Fibroblast of gingiva (primary cell): ENCODE results near the gene CMTM1.
A peak's percentile ranks its signal among the peaks of the same experiment; 100 is the strongest.
"Not testable (repeated sequence)": the region's sequence is repeated elsewhere in the genome, so short reads cannot be mapped to it uniquely, and the experiment has no call there.

Experiments
- DNase-seq: peaks from one replicate; pipeline ENCODE4 v3.0.0-alpha.2; 2011; ENCODE audit warnings: low read depth

The CMTM1 gene

GRCh38 chr16:66616592-66616991 is 50.4 kb downstream of the CMTM1 start:
- no peak for DNase-seq

GRCh38 chr16:66617010-66617434 is 50.8 kb downstream of the CMTM1 start:
- no peak for DNase-seq

- DNase-seq = no peak
Measured at GRCh38 chr16:66617728-66618127, 51.5 kb downstream of the CMTM1 start.

- DNase-seq = peak; percentile 89
Measured at GRCh38 chr16:66618588-66619375, 52.5 kb downstream of the CMTM1 start.

- peak; percentile 64 for DNase-seq
Measured at GRCh38 chr16:66619534-66620428, 53.5 kb downstream of the CMTM1 start.

- DNase-seq = no peak
Measured at GRCh38 chr16:66620429-66620795, 54.2 kb downstream of the CMTM1 start.

- DNase-seq = no peak
Measured at GRCh38 chr16:66621973-66622372, 55.7 kb downstream of the CMTM1 start.

- DNase-seq = no peak
Measured at GRCh38 chr16:66622863-66623262, 56.6 kb downstream of the CMTM1 start.

GRCh38 chr16:66623755-66624154 is 57.5 kb downstream of the CMTM1 start:
- peak; percentile 14 for DNase-seq

- DNase-seq = not testable (repeated sequence)
Measured at GRCh38 chr16:66627611-66628378, 61.6 kb downstream of the CMTM1 start.
